Heart left ventricle (tissue), 13 donors: ENCODE results near the gene CBX1.

Experiments used
- CTCF ChIP-seq, 12 donors: fragments of 200-600 bp; sonication (generic) in 4 of 12; IDR thresholded peaks; one replicate each; pipeline versions ENCODE4 v1.5.0 to v1.8.0; 2018 to 2022; ENCODE audit warnings: antibody characterized with exemption in 12 of 12, mild to moderate bottlenecking in 5 of 12
- POLR2A ChIP-seq, 2 donors: fragments of 450-650 bp; IDR thresholded peaks; one replicate each; pipeline ENCODE4 v1.6.1; 2017; ENCODE audit warnings: antibody characterized with exemption in 2 of 2, mild to moderate bottlenecking in 2 of 2, moderate library complexity in 2 of 2
- donor health status: ischemic (EF 13 %, LVEDD 7.1; RV severe dilation, severe dysfunction).
- donor health status: DM: no; HTN: yes; CAD: no.
- donor health status: DM: no; HTN: no; CAD: no.
- donor health status: ischemic (EF 25% LVEDD 6.9; RV normal size, moderate dysfunction).
- donor health status: ischemic (EF 25% LVEDD 5.7; RV mildly dilated, moderate dysfunction).
- donor health status: ischemic (EF 35%, LVEDD 5.7; RV mildly dilated, moderate dysfunction).
- donor health status: nonischemic (EF 11% LVEDD 7.7; RV severe dilation, severe dysfunction).
- donor health status: DM: yes; HTN: yes; CAD: no.
- donor health status: PGD.
- donor health status: ischemic (EF 29% LVEDD 5.4; RV normal size, mild dysfunction).
- donor health status: nonischemic (EF 23%, LVEDD 6.1; RV moderate dilation, normal function).

- TF ChIP-seq CTCF (IDR thresholded peaks at IDR 0.05) (peak; percentile 74 to 90 (median 84)), POLR2A (IDR thresholded peaks at IDR 0.05) (no peak)
These were observed 26.8 kb downstream of the CBX1 start for GRCh38 chr17:48074322-48075081.
